Measurements from ENCODE around the gene RALGPS2.
"Not testable (repeated sequence)": the region's sequence is repeated elsewhere in the genome, so short reads cannot be mapped to it uniquely, and the experiment has no call there.

RALGPS2 gene

DNA sequence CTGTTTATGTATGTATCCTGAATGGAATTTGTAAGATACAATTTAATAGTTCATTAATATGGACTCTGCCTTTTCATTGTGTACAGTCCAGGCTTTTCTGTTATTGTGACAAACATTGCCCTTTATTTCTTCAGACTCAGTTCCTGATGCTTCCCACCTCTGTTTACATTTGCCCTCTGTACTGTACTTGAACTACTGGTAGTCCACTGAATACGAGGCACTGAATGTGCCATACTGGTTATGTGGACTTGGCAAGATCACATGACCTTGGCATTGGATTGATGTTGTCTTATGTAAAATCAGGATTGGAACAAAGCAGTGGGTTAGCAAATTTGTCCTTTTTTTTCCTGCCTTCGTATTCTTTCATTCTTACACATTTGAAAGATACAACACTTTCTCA lies 27.8 kb downstream of the RALGPS2 start:
- no peak overlapping the region for H3K4me3 Mint-ChIP-seq
- ATAC-seq (replicated peaks; ENCODE audit: extremely low read depth, poor library complexity, severe bottlenecking) (no peak), DNase-seq (ENCODE audit: low spot score in 2 of 2) (no peak)
- H3K9me3 Mint-ChIP-seq: no peaks in the 10 kb centered on the region
- H3K27me3 Mint-ChIP-seq: peaks cover 8% of the 10 kb centered on the region
- H3K27ac Mint-ChIP-seq (ENCODE audit: low read depth): no peak overlapping the region
- H3K36me3 Mint-ChIP-seq (ENCODE audit: insufficient read depth): no peaks in the 10 kb centered on the region
- H3K4me1 Mint-ChIP-seq: no peaks in the 10 kb centered on the region

GRCh38 chr1:178754655-178755256 lies 29.7 kb downstream of the RALGPS2 start:
- not testable (repeated sequence) for DNase-seq (ENCODE audit: low spot score in 2 of 2); ATAC-seq (replicated peaks; ENCODE audit: extremely low read depth, poor library complexity, severe bottlenecking); H3K36me3 Mint-ChIP-seq (ENCODE audit: insufficient read depth); H3K4me1 Mint-ChIP-seq; H3K9me3 Mint-ChIP-seq; H3K4me3 Mint-ChIP-seq; H3K27ac Mint-ChIP-seq (ENCODE audit: low read depth)
- peaks cover 22% of the 10 kb centered on the region for H3K27me3 Mint-ChIP-seq

DNA sequence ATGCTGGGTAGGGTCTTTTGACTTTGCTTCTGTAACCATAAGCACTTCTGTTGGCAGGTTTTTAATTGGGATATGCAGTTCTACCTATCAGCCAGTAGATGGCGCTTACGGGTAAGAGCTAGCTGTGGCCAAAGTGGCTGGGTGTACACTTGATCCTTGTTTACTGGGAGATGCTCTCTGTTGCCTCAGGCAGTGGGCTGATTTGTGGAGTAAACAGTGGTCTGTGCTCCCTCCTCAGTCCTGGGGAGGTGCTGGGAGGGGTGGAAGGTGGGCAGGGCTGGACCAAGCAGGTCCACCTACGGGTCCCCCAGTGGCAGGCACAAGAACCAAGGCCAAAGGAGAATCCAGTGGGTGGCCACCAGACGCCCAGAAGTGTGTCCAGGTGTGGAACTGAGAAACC lies 43.4 kb downstream of the RALGPS2 start:
- ATAC-seq (replicated peaks; ENCODE audit: extremely low read depth, poor library complexity, severe bottlenecking): peak; percentile 24
- no peak overlapping the region for H3K27ac Mint-ChIP-seq (ENCODE audit: low read depth)
- no peak overlapping the region for H3K4me3 Mint-ChIP-seq
- no peak for DNase-seq (ENCODE audit: low spot score in 2 of 2)
- H3K36me3 Mint-ChIP-seq (ENCODE audit: insufficient read depth): peaks cover 2% of the 10 kb centered on the region
- H3K27me3 Mint-ChIP-seq: peaks cover 48% of the 10 kb centered on the region
- H3K4me1 Mint-ChIP-seq: peaks cover 5% of the 10 kb centered on the region
- H3K9me3 Mint-ChIP-seq: peaks cover 6% of the 10 kb centered on the region

GRCh38 chr1:178772952-178773351 lies 47.9 kb downstream of the RALGPS2 start:
- Mint-ChIP-seq H3K4me1 (peaks cover 5% of the 10 kb centered on the region), H3K9me3 (no peaks in the 10 kb centered on the region)
- ATAC-seq (replicated peaks; ENCODE audit: extremely low read depth, poor library complexity, severe bottlenecking): no peak

GRCh38 chr1:178774263-178774662 lies 49.2 kb downstream of the RALGPS2 start:
- Mint-ChIP-seq H3K9me3 (no peaks in the 10 kb centered on the region), H3K27me3 (no peaks in the 10 kb centered on the region), H3K4me3 (no peak overlapping the region), H3K36me3 (ENCODE audit: insufficient read depth) (no peaks in the 10 kb centered on the region), H3K27ac (ENCODE audit: low read depth) (no peak overlapping the region), H3K4me1 (no peaks in the 10 kb centered on the region)
- DNase-seq (ENCODE audit: low spot score in 2 of 2) (no peak), ATAC-seq (replicated peaks; ENCODE audit: extremely low read depth, poor library complexity, severe bottlenecking) (no peak)

More at GRCh38 chr1:178772952-178773351, 47.9 kb downstream of the RALGPS2 start:
- Mint-ChIP-seq H3K27me3 (peaks cover 7% of the 10 kb centered on the region), H3K36me3 (ENCODE audit: insufficient read depth) (no peaks in the 10 kb centered on the region), H3K27ac (ENCODE audit: low read depth) (no peak overlapping the region), H3K4me3 (no peak overlapping the region)
- no peak for DNase-seq (ENCODE audit: low spot score in 2 of 2)

- ATAC-seq (replicated peaks; ENCODE audit: extremely low read depth, poor library complexity, severe bottlenecking) (no peak), DNase-seq (ENCODE audit: low spot score in 2 of 2) (no peak)
- no peaks in the 10 kb centered on the region for H3K4me1 Mint-ChIP-seq
- H3K27me3 Mint-ChIP-seq: no peaks in the 10 kb centered on the region
- H3K4me3 Mint-ChIP-seq: no peak overlapping the region
- H3K27ac Mint-ChIP-seq (ENCODE audit: low read depth): no peak overlapping the region
- H3K9me3 Mint-ChIP-seq: no peaks in the 10 kb centered on the region
- H3K36me3 Mint-ChIP-seq (ENCODE audit: insufficient read depth): no peaks in the 10 kb centered on the region
Observed at GRCh38 chr1:178776553-178776952, 51.5 kb downstream of the RALGPS2 start.

DNA sequence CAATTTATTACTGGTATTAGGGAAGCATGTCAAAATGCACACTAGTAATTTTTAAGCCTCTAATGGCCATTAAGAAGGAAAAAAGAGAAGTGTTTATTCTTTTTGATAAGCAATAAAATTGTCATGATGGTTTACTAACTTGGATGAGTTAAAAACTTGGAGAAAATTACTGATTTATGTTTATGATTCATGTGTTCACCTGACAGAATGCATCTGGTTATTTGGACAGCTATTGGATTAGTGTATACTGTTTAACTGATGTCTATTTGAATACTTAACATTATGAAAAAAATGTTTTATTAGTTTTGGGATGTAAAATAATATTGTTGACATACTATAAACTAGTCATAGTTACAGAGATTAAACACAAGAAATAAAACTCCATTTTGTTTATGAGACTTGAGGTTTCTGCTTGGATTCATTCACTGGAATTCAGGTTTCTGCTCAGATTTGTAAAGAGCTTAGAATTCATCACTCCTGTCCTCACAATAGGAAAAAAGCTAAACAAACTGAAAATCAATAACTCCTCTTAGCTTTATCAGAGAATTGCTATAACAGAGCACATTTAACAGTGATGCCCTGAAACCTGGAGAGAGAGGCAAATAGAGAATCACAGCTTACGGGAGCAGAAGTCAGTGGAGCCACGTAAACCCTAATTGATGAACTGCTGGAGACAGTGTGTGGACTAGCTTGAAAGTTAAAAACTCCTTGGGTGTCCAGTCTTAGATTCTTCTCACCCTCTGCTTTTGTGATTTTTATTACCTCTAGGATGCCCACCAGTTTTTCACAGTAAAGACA lies 56.7 kb downstream of the RALGPS2 start:
- Mint-ChIP-seq H3K27ac (ENCODE audit: low read depth) (no peak overlapping the region), H3K4me1 (no peaks in the 10 kb centered on the region), H3K4me3 (no peak overlapping the region), H3K36me3 (ENCODE audit: insufficient read depth) (no peaks in the 10 kb centered on the region), H3K9me3 (no peaks in the 10 kb centered on the region), H3K27me3 (no peaks in the 10 kb centered on the region)
- DNase-seq (ENCODE audit: low spot score in 2 of 2) (no peak), ATAC-seq (replicated peaks; ENCODE audit: extremely low read depth, poor library complexity, severe bottlenecking) (no peak)

GRCh38 chr1:178784131-178784536 lies 59.1 kb downstream of the RALGPS2 start:
- no peak overlapping the region for H3K27ac Mint-ChIP-seq (ENCODE audit: low read depth)
- no peak overlapping the region for H3K4me3 Mint-ChIP-seq
- H3K36me3 Mint-ChIP-seq (ENCODE audit: insufficient read depth): peaks cover 2% of the 10 kb centered on the region
- no peak for ATAC-seq (replicated peaks; ENCODE audit: extremely low read depth, poor library complexity, severe bottlenecking)
- H3K27me3 Mint-ChIP-seq: peaks cover 8% of the 10 kb centered on the region
- DNase-seq (ENCODE audit: low spot score in 2 of 2): no peak
- no peaks in the 10 kb centered on the region for H3K4me1 Mint-ChIP-seq
- no peaks in the 10 kb centered on the region for H3K9me3 Mint-ChIP-seq

GRCh38 chr1:178792394-178792793 lies 67.3 kb downstream of the RALGPS2 start:
- Mint-ChIP-seq H3K27ac (ENCODE audit: low read depth) (no peak overlapping the region), H3K4me3 (no peak overlapping the region), H3K9me3 (no peaks in the 10 kb centered on the region), H3K36me3 (ENCODE audit: insufficient read depth) (peaks cover 4% of the 10 kb centered on the region), H3K27me3 (peaks cover 24% of the 10 kb centered on the region), H3K4me1 (no peaks in the 10 kb centered on the region)
- no peak for DNase-seq (ENCODE audit: low spot score in 2 of 2)
- ATAC-seq (replicated peaks; ENCODE audit: extremely low read depth, poor library complexity, severe bottlenecking): no peak

DNA sequence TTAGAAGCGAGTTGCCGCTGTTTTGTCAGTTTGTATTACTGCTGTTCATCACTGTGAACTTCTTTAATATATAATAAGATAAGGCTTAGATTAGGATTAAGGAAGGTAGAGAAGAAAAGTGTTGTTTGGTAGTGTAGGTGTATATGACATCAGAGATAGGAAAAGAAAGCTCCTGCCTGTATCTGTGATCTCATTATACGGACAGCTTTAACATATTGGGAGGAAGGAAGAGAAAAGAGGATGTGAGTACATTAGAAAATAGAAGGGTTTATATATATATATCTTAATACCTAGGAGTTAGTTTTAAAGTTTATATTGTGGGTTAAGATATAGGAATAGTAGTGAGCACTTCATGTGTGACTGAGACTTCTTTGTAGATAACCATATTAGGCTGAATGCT lies 71.0 kb downstream of the RALGPS2 start:
- DNase-seq (ENCODE audit: low spot score in 2 of 2) (no peak), ATAC-seq (replicated peaks; ENCODE audit: extremely low read depth, poor library complexity, severe bottlenecking) (no peak)
- Mint-ChIP-seq H3K36me3 (ENCODE audit: insufficient read depth) (no peaks in the 10 kb centered on the region), H3K27ac (ENCODE audit: low read depth) (no peak overlapping the region), H3K4me3 (no peak overlapping the region), H3K27me3 (peaks cover 16% of the 10 kb centered on the region), H3K4me1 (no peaks in the 10 kb centered on the region), H3K9me3 (no peaks in the 10 kb centered on the region)

GRCh38 chr1:178797590-178797989 lies 72.5 kb downstream of the RALGPS2 start:
- no peaks in the 10 kb centered on the region for H3K4me1 Mint-ChIP-seq
- no peaks in the 10 kb centered on the region for H3K36me3 Mint-ChIP-seq (ENCODE audit: insufficient read depth)
- ATAC-seq (replicated peaks; ENCODE audit: extremely low read depth, poor library complexity, severe bottlenecking) (no peak), DNase-seq (ENCODE audit: low spot score in 2 of 2) (no peak)
- no peak overlapping the region for H3K4me3 Mint-ChIP-seq
- no peaks in the 10 kb centered on the region for H3K9me3 Mint-ChIP-seq
- H3K27me3 Mint-ChIP-seq: peaks cover 16% of the 10 kb centered on the region
- no peak overlapping the region for H3K27ac Mint-ChIP-seq (ENCODE audit: low read depth)

DNA sequence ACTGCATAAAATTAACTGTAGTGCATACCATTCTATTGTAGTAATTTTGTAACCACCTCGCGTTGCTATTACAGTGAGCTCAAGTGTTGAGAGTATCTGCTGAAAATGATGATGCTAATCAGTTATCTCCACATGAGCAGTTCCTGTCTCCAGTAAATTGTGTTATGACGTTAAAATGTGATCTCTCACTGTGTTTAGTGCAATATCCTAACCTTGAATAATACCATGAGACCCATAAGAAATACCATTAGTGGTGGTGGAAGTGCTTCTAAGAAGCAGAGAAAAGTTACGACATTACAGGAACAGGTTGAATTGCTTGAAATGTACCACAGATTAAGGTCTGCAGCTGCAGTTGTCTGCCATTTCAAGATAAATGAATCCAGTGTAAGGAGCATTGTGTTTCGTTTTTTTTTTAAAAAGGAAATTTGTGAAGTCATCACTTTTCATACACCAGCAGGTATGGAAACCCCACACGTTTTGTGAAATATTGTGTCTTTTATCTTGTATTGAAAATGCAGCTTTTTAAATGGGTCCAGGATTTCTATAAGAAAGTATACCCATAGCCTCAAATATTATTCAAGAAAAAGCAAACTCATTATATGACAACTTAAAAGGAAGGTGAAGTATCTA lies 73.3 kb downstream of the RALGPS2 start:
- no peaks in the 10 kb centered on the region for H3K4me1 Mint-ChIP-seq
- no peak overlapping the region for H3K4me3 Mint-ChIP-seq
- no peak overlapping the region for H3K27ac Mint-ChIP-seq (ENCODE audit: low read depth)
- no peak for ATAC-seq (replicated peaks; ENCODE audit: extremely low read depth, poor library complexity, severe bottlenecking)
- H3K9me3 Mint-ChIP-seq: no peaks in the 10 kb centered on the region
- DNase-seq (ENCODE audit: low spot score in 2 of 2): no peak
- no peaks in the 10 kb centered on the region for H3K36me3 Mint-ChIP-seq (ENCODE audit: insufficient read depth)
- H3K27me3 Mint-ChIP-seq: peaks cover 16% of the 10 kb centered on the region

- Mint-ChIP-seq H3K9me3 (no peaks in the 10 kb centered on the region), H3K27me3 (no peaks in the 10 kb centered on the region), H3K4me3 (no peak overlapping the region), H3K27ac (ENCODE audit: low read depth) (no peak overlapping the region), H3K4me1 (no peaks in the 10 kb centered on the region), H3K36me3 (ENCODE audit: insufficient read depth) (peaks cover 2% of the 10 kb centered on the region)
- no peak for DNase-seq (ENCODE audit: low spot score in 2 of 2)
- ATAC-seq (replicated peaks; ENCODE audit: extremely low read depth, poor library complexity, severe bottlenecking): no peak
Observed at GRCh38 chr1:178802873-178803272, 77.8 kb downstream of the RALGPS2 start.

Measured in central memory CD8-positive, alpha-beta T cell (primary cell).